Endothelial cell of umbilical vein (primary cell): ENCODE measurements around the gene CBFA2T3. TPM values are rescaled to one million over a fixed set of nuclear protein-coding genes. Genes with fewer than 3 reads are reported as not detected.

Experiments used
- BruUV-seq: library from RNA; stranded (reverse); fragments of 400-500 nt; replicated peaks from 2 replicates; lab custom pipeline; 2021; lab: Mats Ljungman, UMichigan
- CTCF ChIA-PET: fragments of 300-600, 350-600 bp; sonication (Branson Sonifier 250); formaldehyde crosslinking; loops from one replicate; lab custom pipeline; 2021; ENCODE audit warnings: antibody characterized with exemption, inconsistent platforms; lab: Charles Lee
- POLR2A ChIA-PET: fragments of 300-600, 350-600 bp; sonication (Branson Sonifier 250); formaldehyde crosslinking; loops from one replicate; lab custom pipeline; 2021; ENCODE audit warnings: antibody characterized with exemption, inconsistent platforms; lab: Charles Lee
- DNase-seq: peaks from one replicate; pipeline ENCODE4 v3.0.0-alpha.2; 2011; ENCODE audit warnings: low read depth, low spot score
- FAIRE-seq: peaks from 2 replicates; lab custom pipeline; 2011; peaks lifted over from hg19 to GRCh38; lab: Jason Lieb, UNC
- H2AFZ ChIP-seq: 2 replicates; pipeline ENCODE4 v1.6.0; 2012; ENCODE audit warnings: low read depth, low read length, control low read depth, inconsistent platforms
- H3K27ac ChIP-seq: 2 replicates; pipeline ENCODE4 v1.5.1; 2011; ENCODE audit warnings: low read depth, mild to moderate bottlenecking, control low read depth, low read length, moderate library complexity; ENCODE audit not compliant: insufficient read depth
- H3K27me3 ChIP-seq, 2 experiments: 2 replicates each; pipeline versions ENCODE4 v1.6.0 to v1.6.1; 2011; ENCODE audit warnings: low read length in 2 of 2, mixed read lengths in 1 of 2; ENCODE audit not compliant: control insufficient read depth in 2 of 2, insufficient read depth in 2 of 2
- H3K36me3 ChIP-seq, 2 experiments: 2 replicates in 1 of 2; 3 replicates in 1 of 2; pipeline ENCODE4 v1.5.1; 2011; ENCODE audit warnings: low read length in 2 of 2, mild to moderate bottlenecking in 1 of 2, moderate library complexity in 1 of 2; ENCODE audit not compliant: control insufficient read depth in 2 of 2, insufficient read depth in 2 of 2; ENCODE audit errors: extremely low read depth in 1 of 2
- H3K4me1 ChIP-seq: 3 replicates; pipeline ENCODE4 v1.5.1; 2011; ENCODE audit warnings: mild to moderate bottlenecking, low read length; ENCODE audit not compliant: control insufficient read depth, insufficient read depth; ENCODE audit errors: extremely low read depth
- H3K4me2 ChIP-seq: 2 replicates; pipeline ENCODE4 v1.6.1; 2011; ENCODE audit warnings: low read length, control low read depth, mixed read lengths; ENCODE audit not compliant: insufficient read depth
- H3K4me3 ChIP-seq, 3 experiments: fragments of 200-600 bp in 1 of 3; sonication (generic), shearing (Covaris generic) in 1 of 3; replicated peaks in 1 of 3; 2 replicates each; pipeline ENCODE4 v1.5.1; 2011 to 2016; ENCODE audit warnings: control low read depth in 3 of 3, low read length in 3 of 3, mild to moderate bottlenecking in 2 of 3, inconsistent platforms in 1 of 3, low read depth in 1 of 3, moderate library complexity in 1 of 3; ENCODE audit not compliant: insufficient read depth in 1 of 3
- H3K79me2 ChIP-seq: 2 replicates; pipeline ENCODE4 v1.6.0; 2012; ENCODE audit warnings: low read length, inconsistent platforms; ENCODE audit not compliant: control insufficient read depth, insufficient read depth
- H3K9ac ChIP-seq: replicated peaks from 2 replicates; pipeline ENCODE3; 2011; ENCODE audit warnings: low read length, control low read depth; ENCODE audit not compliant: insufficient read depth; ENCODE audit errors: extremely low read depth
- H3K9me1 ChIP-seq: replicated peaks from 3 replicates; pipeline ENCODE4 v1.6.0; 2011; ENCODE audit warnings: mild to moderate bottlenecking, low read length; ENCODE audit not compliant: control insufficient read depth, insufficient read depth; ENCODE audit errors: extremely low read depth
- H3K9me3 ChIP-seq: replicated peaks from 2 replicates; pipeline ENCODE4 v1.5.1; 2012; ENCODE audit warnings: low read length, inconsistent platforms; ENCODE audit not compliant: control insufficient read depth, insufficient read depth
- H4K20me1 ChIP-seq: replicated peaks from 2 replicates; pipeline ENCODE3; 2011; ENCODE audit warnings: mild to moderate bottlenecking, low read length; ENCODE audit not compliant: control insufficient read depth, insufficient read depth; ENCODE audit errors: extremely low read depth
- CTCF ChIP-seq, 2 donors: IDR thresholded peaks; 1 replicate in 1 of 2; 2 replicates in 1 of 2; pipeline ENCODE4 v1.5.1; 2011; ENCODE audit warnings: low read length in 2 of 2, mild to moderate bottlenecking in 2 of 2, moderate library complexity in 2 of 2, control low read depth in 1 of 2, inconsistent platforms in 1 of 2, low read depth in 1 of 2; ENCODE audit not compliant: insufficient read depth in 1 of 2; ENCODE audit errors: extremely low read depth in 1 of 2
- EZH2 ChIP-seq: IDR thresholded peaks from 2 replicates; pipeline ENCODE4 v1.6.1; 2012; ENCODE audit warnings: borderline replicate concordance, low read depth, mild to moderate bottlenecking, moderate library complexity, low read length, inconsistent platforms; ENCODE audit not compliant: severe bottlenecking
- FOS ChIP-seq: IDR thresholded peaks from 2 replicates; pipeline ENCODE4 v1.6.1; 2011; ENCODE audit warnings: mild to moderate bottlenecking, low read length, moderate library complexity, borderline replicate concordance; ENCODE audit not compliant: insufficient read depth
- MYC ChIP-seq: IDR thresholded peaks from one replicate; pipeline ENCODE4 v1.6.1; 2011; ENCODE audit warnings: mild to moderate bottlenecking, low read depth, low read length
- POLR2AphosphoS5 ChIP-seq: IDR thresholded peaks from 2 replicates; pipeline ENCODE4 v1.6.1; 2012; ENCODE audit warnings: low read depth, mild to moderate bottlenecking, control low read depth, low read length, moderate library complexity; ENCODE audit not compliant: insufficient read depth
- dilution Hi-C: fragments of 300-500 bp; cut with MboI; formaldehyde crosslinking; loops from one replicate; pipeline ENCODE4 v1.15.0; 2019; ENCODE audit warnings: low sequenced_read_pairs; ENCODE audit not compliant: extremely low pct_ligation_motif_present
- intact Hi-C: fragments of 100-400 bp; cut with micrococcal nuclease; formaldehyde crosslinking; loops from one replicate; pipeline ENCODE4 v1.10.0; 2022
- polyA plus RNA-seq, 4 experiments: library from polyadenylated mRNA; depleted of rRNA in 3 of 4; stranded (reverse) in 3 of 4; unstranded in 1 of 4; fragments of >200 nt; gene quantifications; 2 replicates each; pipeline versions ENCODE4 v1.2.1 to v1.2.3, GENCODE V29; 2011 to 2012; ENCODE audit warnings: missing spikeins in 1 of 4
- total RNA-seq: library from RNA; stranded (reverse); gene quantifications from 2 replicates; pipeline ENCODE4 v1.2.3, GENCODE V29; 2021

The CBFA2T3 gene
- total and polyA plus RNA-seq, 2 donors (not counting 3 experiments of a cell fraction or from before 2014, with no cell fraction given), result not detected

- no peak overlapping the region for H3K4me3 ChIP-seq
- no peaks in the 10 kb centered on the region for H3K9me1 ChIP-seq
- POLR2A ChIA-PET, result no interaction called here
- no peaks in the 10 kb centered on the region for H3K36me3 ChIP-seq
- no peak overlapping the region for H2AFZ ChIP-seq
- no peaks in the 10 kb centered on the region for H3K27me3 ChIP-seq
- no peak overlapping the region for H3K4me2 ChIP-seq
- TF ChIP-seq CTCF (IDR thresholded peaks at IDR 0.05; ENCODE audit: extremely low read depth in 1 of 2, insufficient read depth in 1 of 2, low read depth in 1 of 2, low read length in 2 of 2) (no peak), POLR2AphosphoS5 (no peak), EZH2 (no peak), MYC (no peak)
- BruUV-seq, result no TSS peak
- intact Hi-C loops (no loop called here), dilution Hi-C loops (loop anchor here (25.0 kb wide), 1 partner anchor 167 kb away; no protein-coding TSS in a partner anchor)
- H4K20me1 ChIP-seq, result no peaks in the 10 kb centered on the region
- no peaks in the 10 kb centered on the region for H3K79me2 ChIP-seq
- FAIRE-seq (no peak), DNase-seq (no peak)
- CTCF ChIA-PET, result no interaction called here
- H3K9me3 ChIP-seq, result no peaks in the 10 kb centered on the region
- no peak overlapping the region for H3K9ac ChIP-seq
- H3K27ac ChIP-seq, result no peak overlapping the region
- no peaks in the 10 kb centered on the region for H3K4me1 ChIP-seq
Observed at GRCh38 chr16:88970050-88970449, 7.0 kb downstream of the CBFA2T3 start.

GRCh38 chr16:88969361-88969831 lies 7.6 kb downstream of the CBFA2T3 start:
- H2AFZ ChIP-seq, result no peak overlapping the region
- no peaks in the 10 kb centered on the region for H3K9me3 ChIP-seq
- no peak overlapping the region for H3K4me3 ChIP-seq
- no peak for FAIRE-seq
- H3K9me1 ChIP-seq, result no peaks in the 10 kb centered on the region
- H4K20me1 ChIP-seq, result no peaks in the 10 kb centered on the region
- H3K27me3 ChIP-seq, result no peaks in the 10 kb centered on the region
- CTCF ChIA-PET, result no interaction called here
- no TSS peak for BruUV-seq
- no peaks in the 10 kb centered on the region for H3K4me1 ChIP-seq
- no peak for DNase-seq
- no peak overlapping the region for H3K4me2 ChIP-seq
- H3K9ac ChIP-seq, result no peak overlapping the region
- POLR2A ChIA-PET, result no interaction called here
- no peak for TF ChIP-seq POLR2AphosphoS5
- TF ChIP-seq EZH2, result no peak
- TF ChIP-seq FOS, result no peak
- dilution Hi-C loops, result loop anchor here (25.0 kb wide), 1 partner anchor 168 kb away; no protein-coding TSS in a partner anchor
- H3K36me3 ChIP-seq, result no peaks in the 10 kb centered on the region
- intact Hi-C loops, result no loop called here
- no peaks in the 10 kb centered on the region for H3K79me2 ChIP-seq
- H3K27ac ChIP-seq, result no peak overlapping the region
